ENCODE results near the gene POLE.
A peak's percentile ranks its signal among the peaks of the same experiment; 100 is the strongest.

Gene POLE

GRCh38 chr12:132687211-132688164 is at the start of gene POLE, which contains the start of gene PXMP2:
TSS of gene POLE (minus strand) at chr12:132687342. CDS start at chr12:132687315, 27 bp downstream.
TSS of gene PXMP2 (plus strand) at chr12:132687587. CDS start at chr12:132687671, 84 bp downstream.
- DNase-seq (ENCODE audit: low read depth): peak; percentile 75
- TF ChIP-seq CTCF (IDR thresholded peaks at IDR 0.05; ENCODE audit: low read depth, low read length, missing control alignments): peak; percentile 4
- H3K4me3 ChIP-seq (ENCODE audit: low read depth, low read length): peak within 1 kb of the TSS; percentile 81

- no peak for DNase-seq (ENCODE audit: low read depth)
- TF ChIP-seq CTCF (IDR thresholded peaks at IDR 0.05; ENCODE audit: low read depth, low read length, missing control alignments): no peak
- no peak overlapping the region for H3K4me3 ChIP-seq (ENCODE audit: low read depth, low read length)
Observed at GRCh38 chr12:132736913-132737312, 49.8 kb upstream of the POLE start.

GRCh38 chr12:132736378-132736777 is 49.2 kb upstream of the POLE start:
- H3K4me3 ChIP-seq (ENCODE audit: low read depth, low read length): no peak overlapping the region
- no peak for DNase-seq (ENCODE audit: low read depth)
- no peak for TF ChIP-seq CTCF (IDR thresholded peaks at IDR 0.05; ENCODE audit: low read depth, low read length, missing control alignments)

- no peak for TF ChIP-seq CTCF (IDR thresholded peaks at IDR 0.05; ENCODE audit: low read depth, low read length, missing control alignments)
- H3K4me3 ChIP-seq (ENCODE audit: low read depth, low read length): no peak overlapping the region
- DNase-seq (ENCODE audit: low read depth): no peak
Observed at GRCh38 chr12:132735496-132735895, 48.4 kb upstream of the POLE start.

GRCh38 chr12:132734206-132734605 is 47.1 kb upstream of the POLE start:
- DNase-seq (ENCODE audit: low read depth): no peak
- H3K4me3 ChIP-seq (ENCODE audit: low read depth, low read length): no peak overlapping the region
- TF ChIP-seq CTCF (IDR thresholded peaks at IDR 0.05; ENCODE audit: low read depth, low read length, missing control alignments): no peak

GRCh38 chr12:132731574-132731973 is 44.4 kb upstream of the POLE start:
- TF ChIP-seq CTCF (IDR thresholded peaks at IDR 0.05; ENCODE audit: low read depth, low read length, missing control alignments): no peak

More at GRCh38 chr12:132731574-132731973, 44.4 kb upstream of the POLE start:
- no peak for DNase-seq (ENCODE audit: low read depth)
- H3K4me3 ChIP-seq (ENCODE audit: low read depth, low read length): no peak overlapping the region

Measured in GM12864 (cell line).